ENCODE results near the gene MFSD1. TPM values are rescaled to one million over a fixed set of nuclear protein-coding genes. Genes with fewer than 3 reads are reported as not detected.

The MFSD1 gene
- polyA plus RNA-seq, 1 of the 3 experiments (the other 2 are of a cell fraction) = 44.9 TPM

DNA sequence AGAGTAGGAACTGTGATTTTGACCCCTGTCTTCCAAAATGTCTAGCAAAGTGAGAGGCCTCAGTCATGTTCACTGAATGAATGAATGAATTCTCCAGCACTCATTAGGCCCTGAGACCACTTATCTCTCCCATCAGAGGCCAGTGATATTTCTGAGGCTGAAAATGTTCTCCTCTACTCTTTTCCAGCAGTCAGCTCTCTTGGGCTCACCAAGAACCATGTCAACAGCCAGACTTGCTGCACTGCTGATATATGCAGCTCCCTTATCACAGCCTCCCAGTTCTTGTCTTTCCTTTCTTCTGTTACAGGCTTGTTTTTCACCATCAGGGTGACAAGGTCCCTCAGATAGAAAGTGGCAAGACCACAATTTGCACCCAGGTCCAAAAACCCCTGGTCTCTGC is 28.7 kb upstream of the MFSD1 start:
- Histone ChIP-seq H3K36me3 (replicated peaks in 1 of 2; ENCODE audit: control insufficient read depth in 1 of 2, insufficient read depth in 2 of 2, low read length in 1 of 2) (no peaks in the 10 kb centered on the region), H3K27ac (ENCODE audit: low read depth in 2 of 2, low read length in 1 of 2) (no peak overlapping the region), H3K9ac (no peak overlapping the region), H4K20me1 (ENCODE audit: insufficient read depth) (no peaks in the 10 kb centered on the region), H3K4me1 (ENCODE audit: control insufficient read depth in 1 of 2, insufficient read depth in 2 of 2, low read depth in 1 of 2, low read length in 1 of 2) (peaks cover 4 to 20% of the 10 kb centered on the region in 2 experiments; a peak in 3 of 4 replicates), H3F3A (replicated peaks; ENCODE audit: insufficient read depth) (peaks cover 6% of the 10 kb centered on the region), H3K9me2 (no peaks in the 10 kb centered on the region), H3K9me3 (no peaks in the 10 kb centered on the region), H3K79me2 (ENCODE audit: insufficient read depth) (no peaks in the 10 kb centered on the region), H3K27me3 (ENCODE audit: insufficient read depth) (no peaks in the 10 kb centered on the region), H2AFZ (ENCODE audit: low read depth) (no peak overlapping the region), H3K4me2 (no peak overlapping the region), H3K4me3 (ENCODE audit: low read depth in 2 of 2, low read length in 1 of 2) (no peak overlapping the region)
- ChIA-PET CTCF (interaction anchor here (3.0 kb wide), 1 partner anchor 45 kb away, joined by 12 read pairs; no protein-coding TSS in a partner anchor), POLR2A (no interaction called here)
- TF ChIP-seq FOSL2 (IDR thresholded peaks at IDR 0.05; ENCODE audit: borderline replicate concordance, low read depth) (no peak), RFX5 (IDR thresholded peaks at IDR 0.05; ENCODE audit: low read length) (no peak), RAD21 (IDR thresholded peaks at IDR 0.05; ENCODE audit: low read length) (no peak), FOXM1 (IDR thresholded peaks at IDR 0.05; ENCODE audit: low read depth) (no peak), RXRA (IDR thresholded peaks at IDR 0.05; ENCODE audit: borderline replicate concordance, low read depth) (no peak), FOXJ3 (CRISPR knock-in tag; IDR thresholded peaks at IDR 0.05) (no peak), GABPA (IDR thresholded peaks at IDR 0.05; ENCODE audit: low read depth) (no peak), POLR2AphosphoS5 (IDR thresholded peaks at IDR 0.05; ENCODE audit: low read depth, low read length) (no peak), ELF1 (IDR thresholded peaks at IDR 0.05) (no peak), YY1 (IDR thresholded peaks at IDR 0.05; ENCODE audit: low read depth) (no peak), EP300 (IDR thresholded peaks at IDR 0.05; ENCODE audit: borderline replicate concordance in 1 of 2, low read depth in 1 of 2, low read length in 1 of 2) (no peak), RCOR1 (IDR thresholded peaks at IDR 0.05; ENCODE audit: low read length) (no peak), NRF1 (IDR thresholded peaks at IDR 0.05; ENCODE audit: low read depth, low read length) (no peak), TAF1 (IDR thresholded peaks at IDR 0.05; ENCODE audit: borderline replicate concordance, low read depth, low read length) (no peak)
- TF ChIP-seq, protein P1, sequence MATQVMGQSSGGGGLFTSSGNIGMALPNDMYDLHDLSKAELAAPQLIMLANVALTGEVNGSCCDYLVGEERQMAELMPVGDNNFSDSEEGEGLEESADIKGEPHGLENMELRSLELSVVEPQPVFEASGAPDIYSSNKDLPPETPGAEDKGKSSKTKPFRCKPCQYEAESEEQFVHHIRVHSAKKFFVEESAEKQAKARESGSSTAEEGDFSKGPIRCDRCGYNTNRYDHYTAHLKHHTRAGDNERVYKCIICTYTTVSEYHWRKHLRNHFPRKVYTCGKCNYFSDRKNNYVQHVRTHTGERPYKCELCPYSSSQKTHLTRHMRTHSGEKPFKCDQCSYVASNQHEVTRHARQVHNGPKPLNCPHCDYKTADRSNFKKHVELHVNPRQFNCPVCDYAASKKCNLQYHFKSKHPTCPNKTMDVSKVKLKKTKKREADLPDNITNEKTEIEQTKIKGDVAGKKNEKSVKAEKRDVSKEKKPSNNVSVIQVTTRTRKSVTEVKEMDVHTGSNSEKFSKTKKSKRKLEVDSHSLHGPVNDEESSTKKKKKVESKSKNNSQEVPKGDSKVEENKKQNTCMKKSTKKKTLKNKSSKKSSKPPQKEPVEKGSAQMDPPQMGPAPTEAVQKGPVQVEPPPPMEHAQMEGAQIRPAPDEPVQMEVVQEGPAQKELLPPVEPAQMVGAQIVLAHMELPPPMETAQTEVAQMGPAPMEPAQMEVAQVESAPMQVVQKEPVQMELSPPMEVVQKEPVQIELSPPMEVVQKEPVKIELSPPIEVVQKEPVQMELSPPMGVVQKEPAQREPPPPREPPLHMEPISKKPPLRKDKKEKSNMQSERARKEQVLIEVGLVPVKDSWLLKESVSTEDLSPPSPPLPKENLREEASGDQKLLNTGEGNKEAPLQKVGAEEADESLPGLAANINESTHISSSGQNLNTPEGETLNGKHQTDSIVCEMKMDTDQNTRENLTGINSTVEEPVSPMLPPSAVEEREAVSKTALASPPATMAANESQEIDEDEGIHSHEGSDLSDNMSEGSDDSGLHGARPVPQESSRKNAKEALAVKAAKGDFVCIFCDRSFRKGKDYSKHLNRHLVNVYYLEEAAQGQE (IDR thresholded peaks at IDR 0.05; ENCODE audit: low read depth, low read length) = no peak
- TF ChIP-seq, protein P2, sequence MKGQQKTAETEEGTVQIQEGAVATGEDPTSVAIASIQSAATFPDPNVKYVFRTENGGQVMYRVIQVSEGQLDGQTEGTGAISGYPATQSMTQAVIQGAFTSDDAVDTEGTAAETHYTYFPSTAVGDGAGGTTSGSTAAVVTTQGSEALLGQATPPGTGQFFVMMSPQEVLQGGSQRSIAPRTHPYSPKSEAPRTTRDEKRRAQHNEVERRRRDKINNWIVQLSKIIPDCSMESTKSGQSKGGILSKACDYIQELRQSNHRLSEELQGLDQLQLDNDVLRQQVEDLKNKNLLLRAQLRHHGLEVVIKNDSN (IDR thresholded peaks at IDR 0.05; ENCODE audit: borderline replicate concordance, low read depth) = no peak
- DNase-seq = no peak

Data from SK-N-SH (cell line).